HG02763 (cell line): Measurements from ENCODE around the gene WDR35.
"Not testable (repeated sequence)": the region's sequence is repeated elsewhere in the genome, so short reads cannot be mapped to it uniquely, and the experiment has no call there.

Experiments used
- ATAC-seq: cut with Tn5 transposase; IDR thresholded peaks from one replicate; pipeline ENCODE4 v1.9.1; 2021; ENCODE audit warnings: mild to moderate bottlenecking, moderate library complexity; ENCODE audit not compliant: unreplicated experiment

WDR35 gene

GRCh38 chr2:19942199-19942598, 47.7 kb downstream of the WDR35 start:
- ATAC-seq, result no peak

- ATAC-seq, result no peak
Measured at GRCh38 chr2:19937004-19937403, 52.9 kb downstream of the WDR35 start.

GRCh38 chr2:19936203-19936602, 53.7 kb downstream of the WDR35 start:
- ATAC-seq, result no peak

GRCh38 chr2:19933351-19933981, 56.4 kb downstream of the WDR35 start:
- no peak for ATAC-seq

GRCh38 chr2:19932928-19933327, 57.0 kb downstream of the WDR35 start:
- ATAC-seq, result no peak

- no peak for ATAC-seq
Measured at GRCh38 chr2:19929226-19929625, 60.7 kb downstream of the WDR35 start.

GRCh38 chr2:19927816-19928215, 62.1 kb downstream of the WDR35 start:
- not testable (repeated sequence) for ATAC-seq

- not testable (repeated sequence) for ATAC-seq
Measured at GRCh38 chr2:19924526-19924925, 65.4 kb downstream of the WDR35 start.

GRCh38 chr2:19922188-19922587, 67.7 kb downstream of the WDR35 start:
- ATAC-seq, result not testable (repeated sequence)

GRCh38 chr2:19916385-19916950, 73.4 kb downstream of the WDR35 start:
- no peak for ATAC-seq

- ATAC-seq, result no peak
Measured at GRCh38 chr2:19914266-19914975, 75.5 kb downstream of the WDR35 start.

- ATAC-seq, result no peak
Measured at GRCh38 chr2:19911808-19912509, 77.9 kb downstream of the WDR35 start.

- ATAC-seq, result peak; percentile 1
Measured at GRCh38 chr2:19902216-19902740, 87.6 kb downstream of the WDR35 start.

- peak; percentile 88 for ATAC-seq
Measured at GRCh38 chr2:19901442-19902215, 88.3 kb downstream of the WDR35 start, which contains the start of gene TTC32. TSS of gene TTC32 (minus strand) at chr2:19901983. CDS start at chr2:19901854, 129 bp downstream.

GRCh38 chr2:19900931-19901441, 88.9 kb downstream of the WDR35 start:
- no peak for ATAC-seq

GRCh38 chr2:19899985-19900930, 89.6 kb downstream of the WDR35 start:
- ATAC-seq, result no peak

GRCh38 chr2:19898592-19899329, 91.1 kb downstream of the WDR35 start:
- no peak for ATAC-seq

- ATAC-seq, result no peak
Measured at GRCh38 chr2:19897623-19898245, 92.2 kb downstream of the WDR35 start.
